ENCODE data around the gene NR2C2.
"Not testable (repeated sequence)": the region's sequence is repeated elsewhere in the genome, so short reads cannot be mapped to it uniquely, and the experiment has no call there.

Gene NR2C2

GRCh38 chr3:14947100-14947885 is at the start of gene NR2C2:
Gene NR2C2 (plus strand): TSS chr3:14947583. CDS start chr3:15003915, 56,332 bp downstream.
- H3K27ac ChIP-seq = peak within 1 kb of the TSS; percentile 100
- TF ChIP-seq, protein P1, sequence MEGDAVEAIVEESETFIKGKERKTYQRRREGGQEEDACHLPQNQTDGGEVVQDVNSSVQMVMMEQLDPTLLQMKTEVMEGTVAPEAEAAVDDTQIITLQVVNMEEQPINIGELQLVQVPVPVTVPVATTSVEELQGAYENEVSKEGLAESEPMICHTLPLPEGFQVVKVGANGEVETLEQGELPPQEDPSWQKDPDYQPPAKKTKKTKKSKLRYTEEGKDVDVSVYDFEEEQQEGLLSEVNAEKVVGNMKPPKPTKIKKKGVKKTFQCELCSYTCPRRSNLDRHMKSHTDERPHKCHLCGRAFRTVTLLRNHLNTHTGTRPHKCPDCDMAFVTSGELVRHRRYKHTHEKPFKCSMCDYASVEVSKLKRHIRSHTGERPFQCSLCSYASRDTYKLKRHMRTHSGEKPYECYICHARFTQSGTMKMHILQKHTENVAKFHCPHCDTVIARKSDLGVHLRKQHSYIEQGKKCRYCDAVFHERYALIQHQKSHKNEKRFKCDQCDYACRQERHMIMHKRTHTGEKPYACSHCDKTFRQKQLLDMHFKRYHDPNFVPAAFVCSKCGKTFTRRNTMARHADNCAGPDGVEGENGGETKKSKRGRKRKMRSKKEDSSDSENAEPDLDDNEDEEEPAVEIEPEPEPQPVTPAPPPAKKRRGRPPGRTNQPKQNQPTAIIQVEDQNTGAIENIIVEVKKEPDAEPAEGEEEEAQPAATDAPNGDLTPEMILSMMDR (conservative IDR thresholded peaks at IDR 0.05) = no peak

DNA sequence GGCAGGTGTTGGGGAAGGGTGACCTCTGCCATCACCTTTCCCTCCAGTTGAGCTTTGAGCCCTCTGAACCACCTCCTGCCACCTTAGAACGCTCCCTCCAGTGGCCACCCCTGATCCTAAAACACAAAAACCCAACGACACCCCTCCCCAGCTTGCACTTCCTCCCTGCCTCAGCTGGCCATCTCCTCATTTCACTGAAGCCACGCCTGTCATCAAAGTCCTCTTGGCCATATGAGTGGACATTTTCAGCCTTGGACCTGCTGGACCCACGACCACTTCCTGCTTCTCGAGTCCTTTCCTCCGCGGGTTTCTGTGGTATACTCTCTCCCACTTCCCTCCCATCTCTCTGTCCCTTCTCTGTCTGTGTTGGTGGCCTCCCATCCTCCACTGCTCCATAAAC is 48.5 kb upstream of the NR2C2 start:
- H3K27ac ChIP-seq = no peak overlapping the region
- TF ChIP-seq, protein P1 (conservative IDR thresholded peaks at IDR 0.05) = no peak

DNA sequence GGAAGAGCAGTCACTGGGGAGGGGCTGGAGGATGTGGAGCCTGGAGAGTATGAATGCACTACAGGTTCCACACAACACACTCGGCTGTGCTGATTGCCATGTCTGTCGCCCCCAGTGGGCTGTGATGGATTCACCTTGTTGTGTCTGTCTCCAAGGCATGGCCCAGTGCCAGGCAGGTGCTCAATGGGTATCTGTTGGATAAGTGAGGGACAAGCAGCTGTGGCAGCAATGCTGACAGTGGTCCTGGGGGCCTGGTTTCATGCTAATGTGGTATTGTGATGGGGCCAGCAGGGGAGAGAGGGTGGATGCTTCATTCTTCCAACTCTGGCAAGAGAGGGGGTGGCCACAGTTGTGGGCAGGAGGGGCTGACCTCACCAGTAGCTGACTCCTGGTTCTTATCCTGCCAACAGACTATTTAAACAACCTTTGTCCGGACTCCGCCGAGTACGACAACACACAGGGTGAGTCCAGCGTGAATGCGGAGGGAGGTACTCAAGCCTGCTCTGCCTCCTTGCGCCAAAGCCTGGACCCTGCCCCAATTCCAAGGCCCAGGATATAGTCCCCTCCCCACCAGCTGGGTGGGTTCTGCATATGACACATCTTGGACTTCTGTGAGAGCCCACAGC is 47.3 kb upstream of the NR2C2 start:
- TF ChIP-seq, protein P1 (conservative IDR thresholded peaks at IDR 0.05) = no peak
- H3K27ac ChIP-seq = no peak overlapping the region

DNA sequence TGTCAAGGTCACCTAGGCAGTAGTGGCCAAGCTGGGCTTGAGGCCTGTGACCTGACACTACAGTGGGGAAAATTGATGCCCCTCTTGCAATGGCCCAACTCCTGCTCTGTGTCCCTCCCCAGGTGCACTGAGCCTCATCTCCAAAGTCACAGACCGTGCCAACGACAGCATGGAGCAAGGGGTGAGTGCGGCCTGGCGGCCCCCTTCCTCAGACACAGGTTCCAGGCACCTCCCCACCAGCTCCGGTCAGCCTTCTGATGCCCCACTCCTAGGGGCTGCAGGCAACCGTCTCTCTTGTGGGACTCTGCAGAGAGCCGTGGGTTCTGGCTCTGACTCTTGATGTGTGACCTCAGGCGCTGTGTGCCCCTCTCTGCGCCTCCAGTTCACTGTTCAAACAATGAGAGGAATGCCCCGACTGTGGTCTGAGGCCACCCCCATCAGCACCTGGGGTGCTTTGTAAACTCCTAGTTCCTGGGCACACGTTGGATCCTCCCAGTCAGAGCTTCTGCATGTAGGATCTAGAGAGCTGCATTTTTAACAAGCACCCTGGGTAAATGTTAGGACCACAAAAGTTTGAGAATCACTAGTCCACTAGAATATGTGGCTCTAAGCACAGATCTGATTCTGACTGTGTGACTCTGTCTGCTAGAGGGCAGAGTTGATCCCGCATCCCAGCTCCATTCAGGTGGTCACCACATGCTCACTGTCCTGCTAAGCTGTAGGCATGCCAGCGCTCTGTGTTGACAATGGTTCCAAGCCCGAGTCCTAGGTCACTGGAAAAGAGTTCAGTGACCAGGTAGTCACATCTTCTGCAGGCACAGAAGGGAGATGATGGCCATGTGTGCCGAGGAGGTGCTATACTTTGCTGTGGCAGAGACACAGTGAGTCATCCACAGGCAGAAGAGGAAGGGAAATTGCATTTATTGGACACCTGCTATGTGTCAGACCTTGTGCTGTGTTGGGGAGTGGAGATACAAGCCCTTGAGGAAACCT is 46.2 kb upstream of the NR2C2 start:
- TF ChIP-seq, protein P1 (conservative IDR thresholded peaks at IDR 0.05) = no peak
- no peak overlapping the region for H3K27ac ChIP-seq

DNA sequence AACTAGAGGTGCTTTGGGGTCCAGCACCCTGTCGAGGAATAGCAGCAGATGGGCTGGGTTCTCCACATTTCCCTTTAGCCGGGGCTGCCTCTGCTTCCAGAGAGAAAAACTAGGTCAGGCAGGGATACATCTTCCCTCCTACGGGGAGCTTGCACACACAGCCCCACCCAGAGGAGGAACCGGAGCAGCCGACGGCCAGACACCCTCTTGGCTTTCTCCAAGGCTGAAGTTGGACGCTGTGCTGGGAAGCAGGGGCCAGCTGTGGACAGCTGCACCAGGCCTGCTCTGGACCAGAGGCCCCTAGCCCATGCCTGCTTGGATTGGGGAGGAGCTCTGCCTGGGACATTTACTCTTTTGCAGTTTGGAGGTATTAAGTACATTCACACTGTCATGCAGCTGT is 44.7 kb upstream of the NR2C2 start:
- no peak overlapping the region for H3K27ac ChIP-seq
- TF ChIP-seq, protein P1 (conservative IDR thresholded peaks at IDR 0.05) = no peak

- not testable (repeated sequence) for H3K27ac ChIP-seq
Observed at GRCh38 chr3:14903501-14903900, 43.9 kb upstream of the NR2C2 start.

DNA sequence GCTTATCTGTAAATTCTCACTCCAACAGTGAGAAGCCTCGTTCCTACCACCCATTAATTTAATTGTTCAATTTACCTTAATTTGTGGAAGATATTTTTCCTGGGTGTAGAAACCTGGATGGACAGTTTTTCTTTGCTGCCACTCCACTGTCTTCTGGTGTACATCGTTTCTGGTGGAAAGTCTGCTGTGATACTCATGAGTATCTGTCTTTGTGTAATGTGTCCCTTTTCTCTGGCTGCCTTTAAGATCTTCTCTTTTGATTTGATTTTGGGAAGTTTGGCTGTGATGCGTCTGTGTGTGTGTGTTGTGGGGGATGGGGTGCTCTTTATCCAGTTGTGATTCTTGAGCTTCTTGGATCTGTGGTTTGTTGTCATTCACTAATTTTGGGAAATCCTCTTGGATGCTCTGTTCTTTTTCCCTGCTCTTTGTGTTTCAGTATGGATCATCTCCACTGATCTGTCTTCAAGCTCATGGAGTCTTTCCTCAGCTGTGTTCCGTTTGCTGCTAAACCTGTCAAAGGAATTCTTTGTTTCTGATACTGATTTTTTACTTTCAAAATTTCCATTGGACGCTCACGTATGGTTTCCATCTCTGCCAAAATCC is 42.2 kb upstream of the NR2C2 start:
- TF ChIP-seq, protein P1 (conservative IDR thresholded peaks at IDR 0.05) = no peak
- no peak overlapping the region for H3K27ac ChIP-seq
